NCI-H1048 (cell line): ENCODE measurements around the gene CMIP.

ENCODE experiments used
- DNase-seq: peaks from one replicate; lab custom pipeline; 2025; lab: John Stamatoyannopoulos, UW

The CMIP gene

GRCh38 chr16:81480606-81481206 is 36.1 kb downstream of the CMIP start:
- DNase-seq: no peak

- DNase-seq: no peak
Observed at GRCh38 chr16:81481207-81481821, 36.7 kb downstream of the CMIP start.

GRCh38 chr16:81482329-81483063 is 37.9 kb downstream of the CMIP start:
- DNase-seq: no peak

- no peak for DNase-seq
Observed at GRCh38 chr16:81483064-81483969, 38.7 kb downstream of the CMIP start.

GRCh38 chr16:81483970-81484595 is 39.5 kb downstream of the CMIP start:
- no peak for DNase-seq

- DNase-seq: no peak
Observed at GRCh38 chr16:81484908-81485624, 40.5 kb downstream of the CMIP start.

GRCh38 chr16:81485824-81486539 is 41.4 kb downstream of the CMIP start:
- DNase-seq: no peak

GRCh38 chr16:81486540-81487061 is 42.0 kb downstream of the CMIP start:
- DNase-seq: no peak

GRCh38 chr16:81487301-81487720 is 42.7 kb downstream of the CMIP start:
- no peak for DNase-seq

- no peak for DNase-seq
Observed at GRCh38 chr16:81488687-81489411, 44.2 kb downstream of the CMIP start.

GRCh38 chr16:81489547-81490267 is 45.1 kb downstream of the CMIP start:
- DNase-seq: no peak

GRCh38 chr16:81491541-81492188 is 47.1 kb downstream of the CMIP start:
- no peak for DNase-seq

GRCh38 chr16:81492311-81492761 is 47.7 kb downstream of the CMIP start:
- DNase-seq: no peak

GRCh38 chr16:81492965-81493754 is 48.6 kb downstream of the CMIP start:
- no peak for DNase-seq

GRCh38 chr16:81493755-81494433 is 49.3 kb downstream of the CMIP start:
- DNase-seq: no peak

- no peak for DNase-seq
Observed at GRCh38 chr16:81494434-81494806, 49.8 kb downstream of the CMIP start.

- DNase-seq: no peak
Observed at GRCh38 chr16:81494888-81495287, 50.3 kb downstream of the CMIP start.
